C4-2B (cell line): ENCODE measurements around the gene DCLK1.

Experiments
- CTCF ChIP-seq: fragments of 450-650 bp; conservative IDR thresholded peaks from 2 replicates; pipeline ENCODE4 v1.5.1; 2017; ENCODE audit warnings: mild to moderate bottlenecking
- ZFX ChIP-seq: fragments of 450-650 bp; IDR thresholded peaks from 2 replicates; pipeline ENCODE4 v1.6.1; 2017

GRCh38 chr13:36001561-36001960, 129.6 kb downstream of the DCLK1 start:
- no peak for TF ChIP-seq CTCF
- TF ChIP-seq ZFX: no peak
